LNCAP (cell line): ENCODE data around the gene ZRANB3.

ENCODE experiments used
- TF ChIP-seq, protein P1 (sequence below): fragments of 450-650 bp; IDR thresholded peaks from 2 replicates; pipeline ENCODE4 v1.5.1; 2017; ENCODE audit warnings: mild to moderate bottlenecking

The ZRANB3 gene

DNA sequence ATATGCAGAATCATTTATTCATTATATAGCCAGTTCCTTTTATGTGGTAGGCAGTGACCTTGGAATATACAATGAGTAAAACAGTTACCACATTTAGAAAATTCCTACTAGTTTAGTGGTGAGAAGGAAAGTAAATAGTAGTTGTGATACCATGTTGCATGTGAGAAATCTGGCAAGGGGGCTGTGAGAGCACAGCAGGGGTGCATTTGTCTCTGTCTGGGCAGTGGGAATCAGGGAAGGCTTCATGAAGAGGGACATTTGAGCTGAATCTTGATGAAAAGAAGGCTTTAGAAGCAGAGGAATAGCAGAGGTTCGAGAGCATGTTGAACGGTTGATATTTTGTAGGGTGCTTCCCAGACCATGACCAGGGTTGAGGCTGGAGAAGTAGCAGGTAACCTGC, 400.3 kb downstream of the ZRANB3 start:
- TF ChIP-seq, protein P1, sequence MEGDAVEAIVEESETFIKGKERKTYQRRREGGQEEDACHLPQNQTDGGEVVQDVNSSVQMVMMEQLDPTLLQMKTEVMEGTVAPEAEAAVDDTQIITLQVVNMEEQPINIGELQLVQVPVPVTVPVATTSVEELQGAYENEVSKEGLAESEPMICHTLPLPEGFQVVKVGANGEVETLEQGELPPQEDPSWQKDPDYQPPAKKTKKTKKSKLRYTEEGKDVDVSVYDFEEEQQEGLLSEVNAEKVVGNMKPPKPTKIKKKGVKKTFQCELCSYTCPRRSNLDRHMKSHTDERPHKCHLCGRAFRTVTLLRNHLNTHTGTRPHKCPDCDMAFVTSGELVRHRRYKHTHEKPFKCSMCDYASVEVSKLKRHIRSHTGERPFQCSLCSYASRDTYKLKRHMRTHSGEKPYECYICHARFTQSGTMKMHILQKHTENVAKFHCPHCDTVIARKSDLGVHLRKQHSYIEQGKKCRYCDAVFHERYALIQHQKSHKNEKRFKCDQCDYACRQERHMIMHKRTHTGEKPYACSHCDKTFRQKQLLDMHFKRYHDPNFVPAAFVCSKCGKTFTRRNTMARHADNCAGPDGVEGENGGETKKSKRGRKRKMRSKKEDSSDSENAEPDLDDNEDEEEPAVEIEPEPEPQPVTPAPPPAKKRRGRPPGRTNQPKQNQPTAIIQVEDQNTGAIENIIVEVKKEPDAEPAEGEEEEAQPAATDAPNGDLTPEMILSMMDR = no peak

DNA sequence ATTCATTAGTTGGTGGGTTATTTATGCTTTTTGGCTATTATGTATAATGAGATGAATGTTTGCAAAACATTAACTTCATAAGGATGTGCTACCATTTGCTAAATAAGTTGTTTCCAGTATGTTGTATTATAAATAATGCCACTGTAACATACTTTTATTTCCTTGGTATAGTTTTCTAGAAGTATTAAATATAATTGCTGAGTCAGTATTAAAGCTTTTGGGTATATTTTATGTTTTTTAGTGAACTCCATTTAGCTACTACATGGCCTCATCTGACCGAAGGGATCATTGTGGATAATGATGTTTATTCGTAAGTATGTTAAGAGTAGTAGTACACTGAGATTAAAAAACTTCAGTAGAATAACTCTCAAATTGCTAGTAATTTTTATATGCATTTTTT, 405.1 kb downstream of the ZRANB3 start:
- TF ChIP-seq, protein P1 = no peak

DNA sequence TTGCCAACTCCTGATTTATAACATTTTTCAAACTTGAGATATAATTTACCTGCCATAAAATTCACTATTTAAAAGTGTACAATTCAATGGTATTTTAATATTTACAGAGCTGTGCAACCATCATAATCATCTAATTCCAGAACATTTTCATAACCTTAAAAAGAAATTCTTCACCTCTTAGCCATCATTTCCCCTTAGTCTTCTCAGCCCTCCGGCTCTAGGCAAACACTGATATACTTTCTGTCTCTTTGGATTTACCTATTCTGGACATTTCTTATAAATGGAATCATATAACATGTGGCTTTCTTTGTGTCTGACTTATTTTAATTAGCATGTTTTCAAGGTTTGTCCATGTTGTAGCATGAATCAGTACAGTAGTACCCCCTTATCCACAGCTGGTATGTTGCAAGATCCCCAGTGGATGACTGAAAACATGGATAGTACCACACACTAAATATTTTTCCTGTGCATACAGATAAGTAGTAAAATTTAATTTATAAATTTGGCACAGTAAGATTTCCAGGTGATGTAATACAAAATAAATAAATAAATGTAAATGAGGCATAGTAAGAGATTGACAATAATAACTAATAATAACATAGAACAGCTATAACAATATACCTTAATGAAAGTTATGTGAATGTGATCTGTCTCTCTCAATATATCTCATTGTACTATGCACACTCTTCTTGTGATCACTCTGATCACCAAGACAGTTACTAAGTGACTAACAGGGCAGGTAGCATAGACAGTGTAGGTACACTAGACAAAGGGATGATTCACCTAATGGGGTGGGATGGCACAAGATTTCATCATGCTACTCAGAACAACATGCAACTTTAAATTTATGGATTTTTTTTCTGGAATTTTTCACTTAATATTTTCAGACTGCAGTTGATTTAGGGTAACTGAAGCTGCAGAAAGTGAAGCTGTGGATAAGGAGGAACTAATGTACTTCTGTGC, 405.8 kb downstream of the ZRANB3 start:
- TF ChIP-seq, protein P1 = no peak

DNA sequence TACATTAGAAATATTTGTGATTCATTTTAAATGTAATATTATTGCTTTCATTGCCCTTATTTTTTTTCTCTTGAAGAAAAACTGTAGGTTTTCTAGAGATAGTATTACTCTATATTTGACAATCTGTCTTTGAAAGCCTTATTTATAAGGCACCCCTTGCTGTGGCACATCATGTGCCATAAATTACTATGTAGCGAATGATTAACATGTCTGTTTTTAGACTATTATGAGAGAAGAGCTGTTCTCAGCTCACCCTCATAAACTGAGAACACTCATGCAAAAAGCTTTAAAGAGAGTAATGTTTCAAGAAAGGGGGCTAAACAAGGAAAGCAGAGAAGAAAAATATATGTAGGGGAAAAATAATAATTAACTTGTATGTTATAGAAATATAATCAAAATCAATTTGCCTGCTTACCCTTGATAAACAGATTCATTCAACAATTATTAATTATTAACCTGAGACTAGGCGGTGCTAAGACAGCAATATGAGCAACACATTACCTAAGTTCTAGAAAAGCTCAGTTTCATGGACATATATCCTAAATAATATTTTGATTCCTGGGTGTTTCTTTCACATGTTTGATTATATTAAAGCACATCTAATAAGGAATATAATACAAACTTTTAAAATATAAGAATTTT, 409.9 kb downstream of the ZRANB3 start:
- TF ChIP-seq, protein P1 = no peak

DNA sequence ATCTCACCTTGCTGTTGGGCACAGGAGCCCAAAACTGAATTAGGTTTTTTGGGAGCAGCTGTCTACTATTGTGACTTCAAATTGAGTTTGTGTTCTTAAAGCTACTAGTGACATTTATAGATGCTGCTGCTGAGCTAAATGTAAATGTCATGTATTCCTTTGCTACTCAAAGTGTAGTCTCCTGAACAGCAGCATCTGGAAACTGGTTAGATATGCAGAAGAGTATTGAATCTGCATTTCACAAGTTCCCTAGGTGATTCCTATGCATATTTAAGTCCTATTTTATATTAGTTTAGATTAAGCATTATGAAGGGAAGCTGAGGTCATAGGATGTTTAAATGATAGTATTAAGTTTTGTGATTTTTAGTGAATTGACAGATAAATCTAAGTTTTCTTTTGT, 411.4 kb downstream of the ZRANB3 start:
- TF ChIP-seq, protein P1 = no peak

DNA sequence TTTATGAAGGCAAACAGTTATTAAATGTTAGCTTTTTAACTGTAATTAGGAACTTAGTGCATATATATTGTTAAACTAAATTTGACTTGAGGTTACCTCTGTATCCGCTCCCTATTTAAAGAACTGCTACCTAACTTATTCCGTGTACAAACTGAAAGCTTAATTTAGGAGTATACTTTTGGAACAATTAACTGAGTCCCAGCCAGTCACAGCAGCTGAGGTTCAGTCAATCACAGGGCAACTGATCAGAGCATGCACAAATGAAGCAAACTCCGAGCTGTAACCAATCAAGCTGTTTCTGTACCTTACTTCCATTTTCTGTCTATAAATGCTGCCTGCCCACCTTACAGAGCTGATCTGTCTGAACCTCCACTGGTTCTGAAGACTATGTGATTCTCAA, 417.7 kb downstream of the ZRANB3 start:
- TF ChIP-seq, protein P1 = no peak

DNA sequence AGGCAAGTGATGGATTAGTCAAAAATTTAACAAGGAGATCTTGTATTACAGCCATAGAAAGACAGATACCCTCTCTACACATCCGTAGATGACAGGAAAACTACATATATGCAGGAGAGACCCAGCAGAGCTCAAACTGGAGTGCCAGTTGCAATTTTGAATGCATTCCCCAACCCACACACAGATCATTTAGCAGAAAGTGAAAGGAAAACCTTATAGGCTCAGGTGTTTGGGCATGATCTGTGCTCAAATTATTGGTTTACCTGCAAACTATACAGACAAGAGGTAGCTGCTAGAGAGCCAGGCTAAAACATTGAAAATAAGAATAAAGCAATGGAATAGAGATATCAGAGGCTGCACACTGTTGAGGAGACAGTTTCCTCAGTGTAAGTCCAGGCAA, 427.2 kb downstream of the ZRANB3 start:
- TF ChIP-seq, protein P1 = no peak
